GM18519 (cell line): ENCODE results near the gene SLC45A3.

Experiments used
- ATAC-seq: cut with Tn5 transposase; IDR thresholded peaks from one replicate; pipeline ENCODE4 v1.9.1; 2021; ENCODE audit warnings: mild to moderate bottlenecking, moderate library complexity; ENCODE audit not compliant: unreplicated experiment, low FRiP score

Gene SLC45A3

DNA sequence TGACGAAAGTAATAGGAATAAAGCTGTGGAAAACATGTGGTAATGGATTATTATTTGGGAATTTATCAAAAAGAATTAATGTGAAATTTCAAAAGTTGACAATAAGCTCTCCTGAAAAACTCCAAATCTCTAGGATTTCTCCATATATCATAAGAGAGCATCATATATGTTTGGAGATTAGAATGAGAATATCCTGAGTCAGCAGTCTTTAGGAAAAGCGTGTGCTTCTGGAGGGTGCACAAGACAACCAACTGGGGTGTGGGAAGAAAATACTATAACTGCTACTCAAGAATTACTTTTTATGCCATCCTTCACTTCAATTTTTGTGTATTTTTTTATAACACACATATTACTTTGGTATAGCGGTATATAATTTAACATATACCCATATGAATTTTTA lies 68.2 kb downstream of the SLC45A3 start:
- ATAC-seq = no peak

DNA sequence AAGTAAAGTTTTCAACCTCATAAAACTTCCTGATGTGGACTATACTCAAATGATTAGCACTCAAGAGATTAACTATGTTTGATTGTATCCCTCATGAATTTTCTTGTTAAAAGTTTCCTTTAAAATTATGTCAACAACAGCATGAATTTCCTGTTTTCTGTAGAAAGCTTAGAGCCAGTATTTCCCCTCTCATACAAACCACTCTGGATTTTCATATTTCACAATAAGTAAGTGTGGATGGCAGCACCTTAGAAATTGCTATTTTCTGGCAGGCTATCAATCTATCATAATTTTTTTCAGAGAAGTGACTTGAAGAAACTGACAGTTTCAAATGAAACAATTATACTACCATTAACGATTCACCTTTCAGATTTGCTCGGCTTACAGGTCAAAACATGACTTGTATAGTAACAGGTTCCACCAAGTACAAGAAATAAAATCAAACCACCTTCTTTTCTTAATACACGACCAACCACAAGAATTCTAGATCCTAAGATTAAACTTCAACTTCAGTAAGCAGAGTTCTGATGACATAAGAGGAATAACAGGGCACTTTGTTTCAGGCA lies 69.3 kb downstream of the SLC45A3 start:
- ATAC-seq = no peak

DNA sequence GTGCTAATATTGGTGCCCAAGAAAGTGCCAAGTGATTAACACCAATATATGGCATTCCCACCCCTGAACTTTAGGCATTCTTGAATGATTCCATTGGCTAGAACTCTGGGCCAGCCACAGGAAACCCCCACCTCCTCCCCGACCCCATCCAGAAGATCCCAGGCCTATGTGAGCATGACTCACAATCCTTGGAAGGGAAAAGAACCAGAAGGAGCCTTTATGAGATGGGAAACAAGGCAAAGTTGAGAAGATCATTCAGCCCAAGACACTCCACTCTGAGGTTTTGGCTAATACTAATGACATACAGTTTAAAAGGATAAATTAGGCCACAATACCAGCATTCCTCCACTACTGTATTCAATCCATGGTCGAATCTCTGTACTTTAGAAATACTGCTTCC lies 70.3 kb downstream of the SLC45A3 start:
- ATAC-seq = no peak
